GM18526 (cell line): Measurements from ENCODE around the gene MAML1.

ENCODE experiments used
- POLR2A ChIP-seq: IDR thresholded peaks from 3 replicates; pipeline ENCODE4 v1.6.1; 2011; ENCODE audit not compliant: insufficient read length; ENCODE audit errors: extremely low read depth

Gene MAML1

DNA sequence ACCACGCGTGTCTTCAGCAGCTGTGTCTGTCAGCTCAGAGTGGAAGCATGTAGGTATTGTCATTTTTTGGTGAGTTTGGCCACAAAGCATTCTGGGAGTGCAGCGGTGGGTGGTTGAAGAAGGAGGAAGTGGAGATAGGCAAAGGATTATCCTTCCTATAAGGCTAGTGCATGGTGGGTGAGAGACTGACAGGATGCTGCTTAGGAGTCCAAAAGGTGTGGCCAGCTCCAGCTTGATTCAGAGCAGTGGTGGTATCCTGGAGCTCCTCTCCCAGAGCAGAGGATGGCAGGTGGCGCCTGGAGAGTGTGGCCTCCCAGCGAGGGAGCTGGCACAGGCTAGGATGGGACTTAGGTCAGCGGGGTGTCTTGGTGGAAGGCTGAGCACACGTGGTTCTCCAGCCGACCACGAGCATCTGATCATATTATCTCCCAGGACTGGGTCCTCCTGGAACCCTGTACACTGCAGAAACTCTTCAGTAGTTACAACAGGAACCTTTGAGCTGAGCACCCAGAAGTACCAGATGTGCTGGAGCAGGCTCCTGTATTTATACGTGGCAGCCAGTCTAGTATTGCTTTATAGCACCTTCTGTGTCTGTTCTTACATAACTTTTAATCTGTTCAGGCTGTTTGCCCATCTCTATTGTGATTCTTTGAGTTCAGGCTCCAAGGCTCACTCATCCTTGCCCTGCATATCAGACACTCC lies 29.6 kb downstream of the MAML1 start:
- no peak for TF ChIP-seq POLR2A

DNA sequence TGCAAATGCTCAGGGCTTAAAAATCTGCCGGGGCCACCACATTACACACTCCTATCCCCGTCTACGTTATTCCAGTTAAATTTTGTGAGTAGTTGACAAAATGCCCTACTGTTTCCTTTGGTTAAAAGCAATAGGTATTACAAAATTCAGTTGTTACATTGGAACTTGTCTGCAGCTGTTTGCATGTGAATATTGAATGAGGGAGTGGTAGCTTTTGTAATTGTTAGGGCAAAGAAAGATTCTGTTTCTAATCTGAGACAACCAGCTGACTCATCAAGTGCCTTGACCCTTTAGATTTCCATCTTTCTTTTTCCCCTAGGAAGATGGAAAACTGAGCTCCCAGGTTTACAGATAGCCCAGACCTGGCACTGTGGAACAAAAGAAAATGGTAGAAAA lies 30.2 kb downstream of the MAML1 start:
- TF ChIP-seq POLR2A = no peak

DNA sequence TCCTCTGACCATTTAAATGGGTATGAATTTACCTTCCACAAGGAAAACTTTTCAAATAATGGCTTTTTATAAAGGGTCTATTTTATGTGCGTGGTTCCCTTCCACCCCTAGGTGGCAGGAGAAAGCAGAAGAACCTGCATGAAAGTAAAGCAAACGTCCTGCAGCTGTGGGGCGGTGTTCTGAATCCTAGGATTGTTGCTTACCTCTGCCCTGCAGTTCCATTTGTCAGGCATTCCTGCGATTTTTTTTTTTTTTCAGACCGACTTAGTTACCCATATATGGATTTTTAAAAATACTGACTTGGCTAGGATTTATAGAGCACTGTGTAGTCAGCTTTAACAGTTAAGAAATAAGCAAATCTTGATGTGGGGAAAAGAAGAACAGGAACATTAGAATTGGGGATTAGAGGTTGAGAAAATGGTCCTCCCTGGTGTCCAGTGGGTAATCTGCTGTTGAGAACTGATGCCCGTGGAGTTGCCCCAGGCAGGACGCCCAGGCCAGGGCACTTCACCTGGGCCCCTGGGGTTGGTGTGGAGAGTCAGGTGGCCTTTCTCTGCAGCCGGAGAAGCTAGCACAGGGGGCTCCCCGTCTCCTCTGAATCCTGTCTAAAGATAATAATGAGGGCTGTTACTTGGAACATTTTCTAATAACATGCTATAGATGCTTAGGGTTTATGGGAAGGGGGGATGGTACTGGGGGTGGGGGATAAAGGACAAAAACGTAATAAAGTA lies 30.8 kb downstream of the MAML1 start:
- no peak for TF ChIP-seq POLR2A

DNA sequence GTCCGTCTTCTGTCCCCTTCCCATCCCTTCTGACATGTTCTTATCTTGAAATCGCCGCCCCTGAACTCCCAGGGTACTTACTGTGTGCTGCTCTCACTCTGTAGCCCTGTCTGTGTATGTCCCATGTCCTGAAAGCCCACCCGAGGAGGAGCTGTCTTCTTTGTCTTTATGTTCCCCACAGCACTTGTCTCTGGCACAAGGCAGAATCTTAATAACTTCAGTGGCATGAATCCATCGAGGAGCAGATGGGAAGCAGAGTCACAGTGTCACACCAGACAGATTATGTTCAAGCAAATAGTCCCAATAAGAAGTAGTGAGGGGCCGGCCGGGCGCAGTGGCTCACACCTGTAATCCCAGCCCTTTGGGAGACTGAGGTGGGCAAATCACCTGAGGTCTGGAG lies 31.4 kb downstream of the MAML1 start:
- no peak for TF ChIP-seq POLR2A

DNA sequence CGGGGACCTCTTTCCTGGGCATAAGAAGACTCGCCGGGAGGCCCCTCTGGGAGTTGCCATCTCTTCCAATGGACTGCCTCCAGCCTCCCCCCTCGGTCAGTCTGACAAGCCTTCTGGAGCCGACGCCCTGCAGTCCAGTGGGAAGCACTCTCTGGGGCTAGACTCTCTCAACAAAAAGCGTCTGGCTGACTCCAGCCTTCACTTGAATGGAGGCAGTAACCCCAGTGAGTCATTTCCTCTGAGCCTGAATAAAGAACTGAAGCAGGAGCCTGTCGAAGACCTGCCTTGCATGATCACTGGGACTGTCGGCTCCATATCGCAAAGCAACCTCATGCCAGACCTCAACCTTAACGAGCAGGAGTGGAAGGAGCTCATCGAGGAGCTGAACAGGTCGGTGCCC lies 32.8 kb downstream of the MAML1 start:
- no peak for TF ChIP-seq POLR2A

DNA sequence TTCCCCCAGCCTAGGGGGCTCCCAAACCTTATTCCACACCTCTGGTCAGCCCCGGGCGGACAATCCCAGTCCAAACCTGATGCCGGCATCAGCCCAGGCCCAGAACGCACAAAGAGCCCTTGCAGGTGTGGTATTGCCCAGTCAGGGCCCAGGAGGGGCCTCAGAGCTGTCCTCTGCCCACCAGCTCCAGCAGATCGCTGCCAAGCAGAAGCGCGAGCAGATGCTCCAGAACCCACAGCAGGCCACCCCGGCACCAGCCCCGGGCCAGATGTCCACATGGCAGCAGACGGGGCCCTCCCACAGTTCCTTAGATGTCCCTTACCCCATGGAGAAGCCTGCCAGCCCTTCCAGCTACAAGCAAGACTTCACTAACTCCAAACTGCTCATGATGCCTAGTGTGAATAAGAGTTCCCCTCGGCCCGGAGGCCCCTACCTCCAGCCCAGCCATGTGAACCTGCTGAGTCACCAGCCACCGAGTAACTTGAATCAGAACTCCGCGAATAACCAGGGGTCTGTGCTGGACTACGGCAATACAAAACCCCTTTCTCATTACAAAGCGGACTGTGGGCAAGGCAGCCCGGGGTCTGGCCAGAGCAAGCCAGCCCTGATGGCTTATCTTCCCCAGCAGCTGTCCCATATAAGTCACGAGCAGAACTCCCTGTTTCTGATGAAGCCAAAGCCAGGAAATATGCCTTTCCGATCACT lies 33.6 kb downstream of the MAML1 start:
- TF ChIP-seq POLR2A = no peak

DNA sequence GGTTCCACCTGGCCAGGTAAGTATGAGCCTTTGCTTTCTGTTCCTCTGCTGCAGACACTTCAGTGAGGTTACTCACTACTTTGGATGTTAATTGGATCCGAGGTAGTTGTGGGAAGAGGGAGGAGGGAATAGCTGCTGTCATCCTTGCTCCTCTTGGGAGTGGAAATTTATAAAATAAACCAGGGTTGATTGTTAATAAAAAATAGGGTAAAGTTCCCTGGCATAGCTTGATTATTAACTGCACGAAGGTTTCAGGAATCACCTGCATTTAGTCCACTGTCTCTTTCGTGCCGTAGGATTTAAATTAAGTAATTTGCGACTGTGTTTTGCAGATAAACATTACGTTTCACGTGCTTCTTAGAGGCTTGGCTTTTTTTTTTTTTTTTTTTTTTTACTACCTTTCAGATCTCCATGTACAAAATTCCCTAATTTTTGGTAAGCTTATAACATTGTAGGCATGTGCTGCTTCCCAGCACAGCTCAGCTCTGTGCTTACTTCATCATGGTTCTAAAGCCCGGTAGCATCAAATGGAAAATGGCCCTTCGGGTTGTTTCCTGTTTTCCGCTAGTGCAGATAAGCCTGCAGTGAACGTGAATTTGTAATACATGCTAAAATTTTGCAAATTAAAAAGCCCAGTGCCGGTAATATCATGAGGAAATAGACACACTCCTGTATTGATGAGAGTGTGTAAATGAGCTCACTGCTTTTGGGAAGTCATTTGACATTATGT lies 34.3 kb downstream of the MAML1 start:
- no peak for TF ChIP-seq POLR2A

DNA sequence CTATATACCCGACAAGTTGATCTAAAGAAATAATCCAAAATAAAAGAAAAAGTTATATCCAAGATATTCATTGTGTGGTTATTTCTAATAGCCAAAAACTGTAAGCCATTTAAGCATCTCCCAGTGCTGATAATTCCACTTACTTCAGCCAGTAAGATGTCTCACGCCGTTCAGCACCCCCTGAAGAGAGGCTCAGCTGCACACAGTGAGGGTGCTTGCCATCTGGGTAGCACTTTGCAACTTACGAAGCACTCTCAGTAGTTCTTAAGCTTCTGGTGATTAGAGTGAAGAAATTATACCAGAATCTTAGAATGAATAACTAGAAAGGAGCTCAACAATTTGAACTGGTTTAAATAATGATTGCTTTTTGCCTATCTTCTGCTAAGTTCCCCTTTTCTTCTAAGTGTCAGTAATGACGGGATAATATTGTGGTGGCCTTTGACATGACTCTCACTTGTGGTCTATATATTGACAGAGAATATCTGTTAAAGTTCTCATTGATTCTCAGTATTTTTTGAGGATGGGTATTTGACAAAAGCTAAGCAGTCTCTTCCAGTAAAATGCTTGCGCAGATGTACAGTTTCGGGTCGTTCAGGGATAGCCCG lies 35.0 kb downstream of the MAML1 start:
- TF ChIP-seq POLR2A = no peak

DNA sequence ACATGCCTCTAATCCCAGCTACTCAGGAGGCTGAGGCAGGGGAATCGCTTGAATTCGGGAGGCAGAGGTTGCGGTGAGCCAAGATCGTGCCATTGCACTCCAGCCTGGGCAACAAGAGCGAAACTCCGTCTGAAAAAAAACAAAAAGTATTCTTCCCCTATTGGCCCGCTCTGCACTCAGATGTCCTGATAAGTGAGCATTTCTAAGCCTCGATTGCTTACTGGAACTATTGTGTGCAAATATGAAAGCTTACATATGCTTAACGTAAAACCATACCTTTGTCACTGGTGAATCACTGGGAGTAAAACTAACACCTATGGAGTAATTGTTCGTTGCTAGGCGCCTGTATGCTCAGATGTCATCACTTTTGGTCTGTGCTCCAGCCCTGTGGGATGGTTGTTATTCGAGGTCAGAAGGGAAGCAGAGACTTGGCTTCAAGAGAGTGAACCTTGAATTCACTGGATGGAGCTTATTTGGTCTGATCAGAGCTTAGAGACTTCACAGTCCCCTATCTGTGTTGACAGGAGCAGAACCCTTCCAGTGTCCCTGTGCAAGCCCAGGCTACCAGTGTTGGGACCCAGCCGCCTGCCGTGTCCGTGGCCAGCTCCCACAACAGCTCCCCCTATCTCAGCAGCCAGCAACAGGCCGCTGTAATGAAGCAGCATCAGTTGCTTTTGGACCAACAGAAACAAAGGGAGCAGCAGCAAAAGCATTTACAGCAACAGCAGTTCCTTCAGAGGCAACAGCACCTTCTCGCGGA lies 35.9 kb downstream of the MAML1 start:
- TF ChIP-seq POLR2A = no peak

DNA sequence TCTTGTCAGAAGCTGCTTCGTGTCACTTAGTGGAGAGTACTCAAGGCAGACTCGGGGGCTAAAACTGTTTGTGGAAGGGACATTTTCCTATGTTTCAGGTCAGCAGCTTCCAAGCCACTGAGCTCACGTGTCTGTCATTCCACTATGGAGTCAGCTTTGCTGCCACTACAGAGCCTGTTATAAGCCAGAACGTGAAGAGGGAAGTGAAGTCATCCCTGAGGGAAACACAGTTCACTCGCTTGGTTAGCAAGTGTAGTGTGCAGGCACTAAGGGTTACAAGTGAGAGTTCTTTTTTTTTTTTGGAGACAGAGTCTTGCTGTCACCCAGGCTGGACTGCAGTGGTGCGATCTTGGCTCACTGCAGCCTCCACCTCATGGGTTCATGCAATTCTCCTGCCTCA lies 36.6 kb downstream of the MAML1 start:
- TF ChIP-seq POLR2A = no peak

DNA sequence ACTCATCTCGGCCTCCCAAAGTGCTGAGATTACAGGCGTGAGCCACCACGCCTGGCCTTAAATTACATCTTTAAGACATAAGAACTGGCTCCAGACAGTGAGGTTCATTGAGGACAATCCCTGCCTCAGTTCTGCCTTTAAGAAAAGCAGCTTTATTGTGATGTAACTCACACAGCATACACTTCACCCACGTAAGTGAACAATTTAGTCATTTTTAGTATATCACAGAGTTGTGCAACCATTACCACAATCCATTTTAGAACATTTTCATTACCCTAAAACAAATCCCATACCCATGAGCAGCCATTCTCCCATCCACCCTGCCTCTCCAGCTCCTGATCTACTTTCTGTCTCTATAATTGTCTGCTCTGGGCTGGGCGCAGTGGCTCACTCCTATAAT lies 37.2 kb downstream of the MAML1 start:
- no peak for TF ChIP-seq POLR2A

DNA sequence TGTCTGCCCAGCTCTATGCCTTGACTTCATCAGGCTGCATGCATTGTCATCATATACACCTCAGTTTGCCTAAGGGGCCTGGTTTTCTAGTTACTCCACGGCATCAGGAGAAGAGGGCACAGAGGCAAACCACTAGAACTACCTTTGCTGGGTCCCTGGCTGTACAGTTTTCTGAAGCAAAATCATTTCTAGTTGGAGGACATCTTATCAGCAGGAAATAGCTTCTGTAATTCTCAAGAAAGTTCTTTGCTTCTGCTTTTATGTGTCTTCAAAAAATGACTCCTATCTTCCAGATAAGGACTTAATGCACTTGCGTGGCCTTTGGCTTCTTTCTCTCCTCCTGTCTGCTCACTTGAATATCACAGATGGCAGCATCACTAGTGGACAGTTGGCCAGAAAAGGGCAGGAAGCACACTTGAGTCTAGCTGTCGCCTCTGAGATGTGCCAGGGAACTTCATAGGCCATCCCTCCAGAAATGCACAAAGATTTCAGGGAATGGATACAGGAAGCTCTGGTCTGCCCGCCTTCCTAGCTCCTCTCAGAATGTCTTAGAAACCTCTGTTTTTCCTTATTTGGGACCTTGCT lies 38.8 kb downstream of the MAML1 start:
- no peak for TF ChIP-seq POLR2A

DNA sequence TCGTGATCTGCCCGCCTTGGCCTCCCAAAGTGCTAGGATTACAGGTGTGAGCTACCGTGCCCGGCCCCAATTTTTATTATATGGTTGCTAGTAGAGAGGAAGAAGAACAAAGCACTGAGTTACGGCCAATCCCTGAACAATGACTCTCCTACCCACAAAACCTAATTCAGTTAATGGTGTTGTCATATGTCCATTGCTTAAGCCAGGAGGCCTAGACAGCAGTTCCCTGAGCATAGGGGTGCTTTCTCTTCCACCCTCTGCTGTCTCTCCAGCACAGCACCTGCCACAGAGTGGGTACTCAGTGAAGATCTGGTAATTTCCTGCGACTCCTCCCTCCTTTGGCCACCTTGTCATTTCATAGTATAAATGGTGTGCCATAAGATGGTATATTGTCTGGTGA lies 39.7 kb downstream of the MAML1 start:
- TF ChIP-seq POLR2A = no peak

DNA sequence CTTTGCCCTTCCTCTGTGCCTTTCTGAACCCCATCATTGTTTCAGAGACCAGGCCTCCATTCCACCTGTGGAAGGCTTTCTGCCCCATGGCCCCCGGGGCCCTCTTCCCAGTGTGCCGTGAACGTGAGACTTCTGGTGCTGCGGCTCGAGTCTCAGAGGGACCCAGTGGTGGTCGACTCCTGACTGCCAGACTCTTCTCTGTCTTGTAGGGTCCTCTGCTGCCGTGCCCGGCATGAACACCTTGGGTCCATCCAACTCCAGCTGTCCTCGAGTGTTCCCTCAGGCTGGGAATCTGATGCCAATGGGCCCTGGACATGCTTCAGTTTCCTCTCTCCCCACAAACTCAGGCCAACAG lies 41.0 kb downstream of the MAML1 start:
- TF ChIP-seq POLR2A = no peak
